H1 (cell line): ENCODE measurements around the gene LEFTY1. TPM values are rescaled to one million over a fixed set of nuclear protein-coding genes. Genes with fewer than 3 reads are reported as not detected.
A peak's percentile ranks its signal among the peaks of the same experiment; 100 is the strongest.

Experiments
- CTCF ChIA-PET: fragments of 300-600 bp; sonication (Branson Sonifier 250); formaldehyde crosslinking; loops from one replicate; lab custom pipeline; 2021; ENCODE audit not compliant: partially characterized antibody; lab: Charles Lee
- POLR2A ChIA-PET: fragments of 300-600 bp; sonication (Branson Sonifier 250); formaldehyde crosslinking; loops from one replicate; lab custom pipeline; 2021; ENCODE audit warnings: inconsistent platforms; ENCODE audit not compliant: partially characterized antibody; lab: Charles Lee
- DNase-seq, 2 experiments: peaks; one replicate each; pipeline versions ENCODE4 v3.0.0 to v3.0.0-alpha.2; 2010 to 2022; ENCODE audit warnings: low spot score in 2 of 2, low read depth in 1 of 2, mixed read lengths in 1 of 2
- FAIRE-seq: peaks from 2 replicates; lab custom pipeline; 2011; peaks lifted over from hg19 to GRCh38; lab: Jason Lieb, UNC
- H2AFZ ChIP-seq: 2 replicates; pipeline ENCODE4 v1.8.1; 2012; ENCODE audit warnings: low read length, inconsistent platforms
- H2AK5ac ChIP-seq: 2 replicates; pipeline ENCODE4 v1.6.1; 2013; ENCODE audit warnings: low read depth, low read length
- H2BK120ac ChIP-seq: replicated peaks from 2 replicates; pipeline ENCODE3; 2013; ENCODE audit warnings: low read depth, low read length, inconsistent platforms
- H2BK12ac ChIP-seq: 2 replicates; pipeline ENCODE4 v1.6.1; 2013; ENCODE audit warnings: low read depth, low read length
- H2BK15ac ChIP-seq: 2 replicates; pipeline ENCODE4 v1.6.1; 2013; ENCODE audit warnings: low read length
- H2BK20ac ChIP-seq: 2 replicates; pipeline ENCODE4 v1.6.1; 2013; ENCODE audit warnings: low read length
- H2BK5ac ChIP-seq: 2 replicates; pipeline ENCODE4 v1.6.1; 2013; ENCODE audit warnings: low read depth, low read length
- H3K14ac ChIP-seq: 2 replicates; pipeline ENCODE4 v1.6.1; 2013; ENCODE audit warnings: inconsistent platforms; ENCODE audit not compliant: insufficient read length
- H3K18ac ChIP-seq: 2 replicates; pipeline ENCODE4 v1.6.1; 2013; ENCODE audit warnings: low read length; ENCODE audit errors: extremely low read depth
- H3K23ac ChIP-seq: 2 replicates; pipeline ENCODE4 v1.6.1; 2013; ENCODE audit warnings: inconsistent platforms; ENCODE audit not compliant: insufficient read length
- H3K23me2 ChIP-seq: 2 replicates; pipeline ENCODE4 v1.6.1; 2013; ENCODE audit warnings: low read depth, low read length
- H3K27ac ChIP-seq: 2 replicates; pipeline ENCODE4 v1.6.1; 2011; ENCODE audit warnings: low read depth, low read length, inconsistent platforms
- H3K27me3 ChIP-seq, 4 experiments: replicated peaks in 1 of 4; 1 replicate in 1 of 4; 2 replicates in 3 of 4; pipeline versions ENCODE4 v1.6.1 to v1.8.1; 2011 to 2013; ENCODE audit warnings: low read length in 3 of 4, mild to moderate bottlenecking in 3 of 4, inconsistent platforms in 2 of 4, mixed read lengths in 2 of 4, moderate library complexity in 1 of 4; ENCODE audit not compliant: control insufficient read depth in 3 of 4, insufficient read depth in 3 of 4; ENCODE audit errors: extremely low read depth in 1 of 4
- H3K36me3 ChIP-seq, 4 experiments: 2 replicates each; pipeline versions ENCODE4 v1.6.1 to v1.8.1; 2011 to 2013; ENCODE audit warnings: mild to moderate bottlenecking in 4 of 4, low read length in 3 of 4, moderate library complexity in 2 of 4, control low read depth in 1 of 4, inconsistent platforms in 1 of 4; ENCODE audit not compliant: insufficient read depth in 4 of 4, control insufficient read depth in 2 of 4
- H3K4ac ChIP-seq: replicated peaks from 2 replicates; pipeline ENCODE3; 2013; ENCODE audit warnings: low read length, low read depth, mixed read lengths, inconsistent platforms; ENCODE audit not compliant: insufficient read length
- H3K4me1 ChIP-seq, 4 experiments: replicated peaks in 1 of 4; 1 replicate in 1 of 4; 2 replicates in 3 of 4; pipeline versions ENCODE4 v1.6.1 to v1.8.1; 2011 to 2013; ENCODE audit warnings: low read length in 3 of 4, inconsistent platforms in 2 of 4, mixed read lengths in 1 of 4; ENCODE audit not compliant: insufficient read depth in 4 of 4, control insufficient read depth in 3 of 4
- H3K4me2 ChIP-seq, 2 experiments: 2 replicates each; pipeline versions ENCODE4 v1.6.1 to v1.8.1; 2011 to 2013; ENCODE audit warnings: low read depth in 2 of 2, low read length in 2 of 2, control low read depth in 1 of 2, inconsistent platforms in 1 of 2, mild to moderate bottlenecking in 1 of 2; ENCODE audit not compliant: insufficient read depth in 1 of 2
- H3K4me3 ChIP-seq, 4 experiments: fragments of 200-600, 300-600 bp in 1 of 4; sonication (generic), shearing (Covaris generic), sonication (Bioruptor Twin) in 1 of 4; 2 replicates each; pipeline versions ENCODE4 v1.5.1 to v1.8.1; 2011 to 2016; ENCODE audit warnings: low read length in 4 of 4, low read depth in 3 of 4, control low read depth in 2 of 4, inconsistent platforms in 2 of 4, mild to moderate bottlenecking in 2 of 4, mixed read lengths in 1 of 4, moderate library complexity in 1 of 4; ENCODE audit not compliant: insufficient read depth in 2 of 4; ENCODE audit errors: extremely low read depth in 1 of 4
- H3K56ac ChIP-seq: replicated peaks from 2 replicates; pipeline ENCODE3; 2013; ENCODE audit warnings: low read depth, mild to moderate bottlenecking, mixed read lengths, low read length, inconsistent platforms; ENCODE audit not compliant: insufficient read length
- H3K79me1 ChIP-seq: 2 replicates; pipeline ENCODE4 v1.6.1; 2013; ENCODE audit warnings: low read depth, low read length, control low read depth
- H3K79me2 ChIP-seq, 2 experiments: 2 replicates each; pipeline versions ENCODE4 v1.6.1 to v1.8.1; 2012 to 2013; ENCODE audit warnings: low read length in 2 of 2, mild to moderate bottlenecking in 2 of 2, inconsistent platforms in 1 of 2; ENCODE audit not compliant: insufficient read depth in 2 of 2, control insufficient read depth in 1 of 2
- H3K9ac ChIP-seq, 4 experiments: replicated peaks in 1 of 4; 1 replicate in 1 of 4; 2 replicates in 3 of 4; pipeline versions ENCODE4 v1.6.1 to v1.8.1; 2011 to 2013; ENCODE audit warnings: low read depth in 3 of 4, low read length in 3 of 4, control low read depth in 2 of 4, mild to moderate bottlenecking in 2 of 4, moderate library complexity in 2 of 4, inconsistent platforms in 1 of 4; ENCODE audit errors: extremely low read depth in 1 of 4
- H3K9me3 ChIP-seq, 2 experiments: 2 replicates each; pipeline versions ENCODE4 v1.6.1 to v1.8.1; 2012 to 2013; ENCODE audit warnings: mild to moderate bottlenecking in 2 of 2, moderate library complexity in 2 of 2, control low read depth in 1 of 2, inconsistent platforms in 1 of 2, low read depth in 1 of 2, low read length in 1 of 2, mixed read lengths in 1 of 2; ENCODE audit not compliant: insufficient read depth in 2 of 2
- H4K20me1 ChIP-seq, 2 experiments: replicated peaks in 1 of 2; 2 replicates each; pipeline versions ENCODE3 to v1.8.1; 2011 to 2013; ENCODE audit warnings: inconsistent platforms in 2 of 2, low read length in 2 of 2, mild to moderate bottlenecking in 1 of 2; ENCODE audit not compliant: insufficient read depth in 2 of 2, control insufficient read depth in 1 of 2
- H4K5ac ChIP-seq: 2 replicates; pipeline ENCODE4 v1.6.1; 2013; ENCODE audit warnings: low read length, low read depth, mixed read lengths, inconsistent platforms; ENCODE audit not compliant: insufficient read length
- H4K8ac ChIP-seq: 2 replicates; pipeline ENCODE4 v1.8.0; 2013; ENCODE audit warnings: mild to moderate bottlenecking, moderate library complexity, low read length, inconsistent platforms; ENCODE audit not compliant: insufficient read depth; ENCODE audit errors: extremely low read depth
- H4K91ac ChIP-seq: replicated peaks from 2 replicates; pipeline ENCODE3; 2013; ENCODE audit warnings: low read length, mixed read lengths, inconsistent platforms; ENCODE audit not compliant: insufficient read length
- CBX5 ChIP-seq: fragments of 300-800, 300-1000 bp; sonication (generic); IDR thresholded peaks from 2 replicates; pipeline ENCODE4 v1.7.1; 2016; ENCODE audit warnings: antibody characterized with exemption, low read length, low read depth
- CBX8 ChIP-seq: fragments of 300-800, 300-1000 bp; sonication (generic); IDR thresholded peaks from 2 replicates; pipeline ENCODE4 v1.7.1; 2016; ENCODE audit warnings: low read depth, low read length, borderline replicate concordance
- CHD1 ChIP-seq: IDR thresholded peaks from 2 replicates; pipeline ENCODE4 v1.6.1; 2012; ENCODE audit warnings: low read depth, low read length, improper control_type of control experiment
- JUND ChIP-seq: IDR thresholded peaks from 2 replicates; pipeline ENCODE4 v1.6.1; 2011; ENCODE audit warnings: mild to moderate bottlenecking, improper control_type of control experiment, low read length
- MAFK ChIP-seq: IDR thresholded peaks from 2 replicates; pipeline ENCODE4 v1.6.1; 2012; ENCODE audit warnings: low read depth, mild to moderate bottlenecking, improper control_type of control experiment, low read length
- NRF1 ChIP-seq: IDR thresholded peaks from 2 replicates; pipeline ENCODE4 v1.6.1; 2011; ENCODE audit warnings: mild to moderate bottlenecking, low read depth, low read length, improper control_type of control experiment
- RFX5 ChIP-seq: IDR thresholded peaks from 2 replicates; pipeline ENCODE4 v1.6.1; 2011; ENCODE audit warnings: low read depth, low read length, improper control_type of control experiment, borderline replicate concordance
- SAP30 ChIP-seq: fragments of 300-600 bp; sonication (generic); IDR thresholded peaks from 2 replicates; pipeline ENCODE4 v1.7.1; 2012; ENCODE audit warnings: low read length, moderate library complexity, mild to moderate bottlenecking, inconsistent platforms; ENCODE audit not compliant: insufficient read depth, insufficient replicate concordance
- TBP ChIP-seq: IDR thresholded peaks from 2 replicates; pipeline ENCODE4 v1.6.1; 2011; ENCODE audit warnings: low read depth, low read length, improper control_type of control experiment
- TCF12 ChIP-seq: IDR thresholded peaks from 2 replicates; pipeline ENCODE4 v1.6.1; 2011; ENCODE audit warnings: low read depth, mild to moderate bottlenecking, low read length
- WGBS, 2 experiments: shearing (Covaris generic) in 1 of 2; methylation state at CpG; one replicate each; pipeline versions ENCODE4 v1.1.6 to v1.1.7; 2013 to 2015; ENCODE audit warnings: low lambda C conversion rate in 2 of 2, mixed read lengths in 2 of 2, inconsistent platforms in 1 of 2, low coverage in 1 of 2, missing lambda C conversion rate in 1 of 2; ENCODE audit not compliant: insufficient replicate concordance in 2 of 2, insufficient coverage in 1 of 2, insufficient read length in 1 of 2; ENCODE audit errors: extremely low coverage in 1 of 2, missing lambda C conversion rate in 1 of 2; 5-methylcytosine and 5-hydroxymethylcytosine counted together
- polyA plus RNA-seq, 7 experiments: library from polyadenylated mRNA; depleted of rRNA in 3 of 7; stranded (reverse) in 5 of 7; unstranded in 2 of 7; fragments of >200 nt in 5 of 7; fragments of 200-250 nt in 2 of 7; gene quantifications; 1 replicate in 5 of 7; 2 replicates in 1 of 7; 4 replicates in 1 of 7; pipeline versions ENCODE4 v1.2.1 to v1.2.3, GENCODE V29; 2011 to 2013; ENCODE audit warnings: missing spikeins in 2 of 7, mixed read lengths in 2 of 7
- total RNA-seq: library from RNA; stranded (reverse); fragmentation: NEBNext Ultra II Directional; extraction: Animal tissue kit (Norgen Biotek cat#: 25700); gene quantifications from 2 replicates; pipeline ENCODE4 v1.2.1, GENCODE V29; 2021
- TF ChIP-seq, protein P1 (sequence below): IDR thresholded peaks from 2 replicates; pipeline ENCODE4 v1.6.1; 2011; ENCODE audit warnings: low read length, improper control_type of control experiment
- TF ChIP-seq, protein P2 (sequence below): IDR thresholded peaks from 2 replicates; pipeline ENCODE4 v1.6.1; 2011; ENCODE audit warnings: low read depth, mild to moderate bottlenecking, low read length; ENCODE audit not compliant: insufficient read depth

The LEFTY1 gene
- total and polyA plus RNA-seq, 2 of the 8 experiments (the other 6 are each of a cell fraction or from before 2014, with no cell fraction given), result 4.5 to 11.7 TPM

DNA sequence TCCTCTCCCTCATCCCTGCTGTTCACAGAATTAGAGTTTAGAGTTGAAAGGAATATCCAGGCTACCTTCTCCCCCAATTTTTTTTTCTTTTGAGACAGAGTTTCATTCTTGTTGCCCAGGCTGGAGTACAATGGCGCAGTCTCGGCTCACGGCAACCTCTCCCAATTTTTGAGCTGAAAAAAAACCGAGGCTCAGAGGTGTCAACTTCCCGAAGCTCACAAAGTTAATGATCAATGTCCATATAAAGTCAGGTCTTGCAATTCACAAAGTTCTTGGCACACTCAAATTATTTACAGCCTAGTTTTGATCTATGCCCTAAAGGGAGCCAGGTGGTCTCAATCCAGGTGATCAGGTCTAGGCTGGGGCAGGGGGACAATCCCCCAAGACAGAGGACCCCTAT is 797 bp upstream of the LEFTY1 start:
- H3K4me3 ChIP-seq, result no peak overlapping the region
- no peak overlapping the region for H2BK120ac ChIP-seq
- H4K20me1 ChIP-seq, result no peaks in the 10 kb centered on the region
- H3K9ac ChIP-seq, result no peak overlapping the region; a peak in 1 of 7 replicates
- H3K23ac ChIP-seq, result no peak overlapping the region
- H3K23me2 ChIP-seq, result no peaks in the 10 kb centered on the region; the same call in 1 of the 2 replicates
- ChIA-PET CTCF (interaction anchor here (0.6 to 21.3 kb wide), 13 partner anchors 12 to 414 kb away, joined by 3 to 406 read pairs (median 5); no protein-coding TSS in a partner anchor), POLR2A (interaction anchor here (0.8 to 5.7 kb wide), 14 partner anchors 7 to 110 kb away, joined by 3 to 27 read pairs (median 4); partner anchors contain the start of genes SDE2 and TMEM63A)
- H2BK12ac ChIP-seq, result peak overlapping the region; percentile 96
- H3K4ac ChIP-seq, result no peak overlapping the region
- H2AK5ac ChIP-seq, result 0 out of 2 replicates have a peak overlapping the region, but pooled peaks have one; percentile 17
- H2AFZ ChIP-seq, result no peak overlapping the region
- peaks cover 0 to 14% (median 6%) of the 10 kb centered on the region in 4 experiments; a peak in 4 of 7 replicates for H3K27me3 ChIP-seq
- H4K5ac ChIP-seq, result no peak overlapping the region
- WGBS, 2 experiments, result 94% methylated on average over 5 of the region's 5 CpGs; no CpG with 5 or more reads in 1 of the 2 experiments
- peak overlapping the region; percentile 34; the same call in 1 of the 2 replicates for H2BK20ac ChIP-seq
- H4K91ac ChIP-seq, result peak overlapping the region; percentile 1
- DNase-seq (no peak), FAIRE-seq (no peak)
- no peak overlapping the region for H4K8ac ChIP-seq
- no peak overlapping the region for H3K56ac ChIP-seq
- H2BK5ac ChIP-seq, result peak overlapping the region; percentile 75; the same call in 1 of the 2 replicates
- no peaks in the 10 kb centered on the region for H3K79me2 ChIP-seq
- no peak overlapping the region for H3K27ac ChIP-seq
- no peaks in the 10 kb centered on the region for H3K36me3 ChIP-seq
- peak overlapping the region; percentile 6 to 50; a peak in 1 of 4 replicates for H3K4me2 ChIP-seq
- no peaks in the 10 kb centered on the region for H3K79me1 ChIP-seq
- peaks cover 10 to 34% (median 22%) of the 10 kb centered on the region in 4 experiments for H3K4me1 ChIP-seq
- H3K9me3 ChIP-seq, result no peaks in the 10 kb centered on the region
- H3K14ac ChIP-seq, result no peak overlapping the region
- 0 out of 2 replicates have a peak overlapping the region, but pooled peaks have one; percentile 9 for H3K18ac ChIP-seq
- no peak overlapping the region for H2BK15ac ChIP-seq
- TF ChIP-seq TCF12 (no peak), CBX8 (no peak), RFX5 (no peak), NRF1 (no peak), JUND (no peak), MAFK (no peak), TBP (no peak), SAP30 (no peak), CHD1 (no peak), CBX5 (no peak)
- TF ChIP-seq, protein P1, sequence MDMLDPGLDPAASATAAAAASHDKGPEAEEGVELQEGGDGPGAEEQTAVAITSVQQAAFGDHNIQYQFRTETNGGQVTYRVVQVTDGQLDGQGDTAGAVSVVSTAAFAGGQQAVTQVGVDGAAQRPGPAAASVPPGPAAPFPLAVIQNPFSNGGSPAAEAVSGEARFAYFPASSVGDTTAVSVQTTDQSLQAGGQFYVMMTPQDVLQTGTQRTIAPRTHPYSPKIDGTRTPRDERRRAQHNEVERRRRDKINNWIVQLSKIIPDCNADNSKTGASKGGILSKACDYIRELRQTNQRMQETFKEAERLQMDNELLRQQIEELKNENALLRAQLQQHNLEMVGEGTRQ, result no peak
- TF ChIP-seq, protein P2, sequence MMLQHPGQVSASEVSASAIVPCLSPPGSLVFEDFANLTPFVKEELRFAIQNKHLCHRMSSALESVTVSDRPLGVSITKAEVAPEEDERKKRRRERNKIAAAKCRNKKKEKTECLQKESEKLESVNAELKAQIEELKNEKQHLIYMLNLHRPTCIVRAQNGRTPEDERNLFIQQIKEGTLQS, result no peak
